Stimulated activated CD8-positive, alpha-beta memory T cell treated with anti-CD3 and anti-CD28 coated beads, Interleukin-4, amount 100 ng/mL, for 4 hours (primary cell): Measurements from ENCODE around the gene LMNB1.
"Not testable (repeated sequence)": the region's sequence is repeated elsewhere in the genome, so short reads cannot be mapped to it uniquely, and the experiment has no call there.

Experiments used
- DNase-seq, 2 donors: peaks; one replicate each; pipeline ENCODE4 v3.0.0-alpha.2; 2020; ENCODE audit warnings: low read depth in 2 of 2, low spot score in 1 of 2

The LMNB1 gene

DNA sequence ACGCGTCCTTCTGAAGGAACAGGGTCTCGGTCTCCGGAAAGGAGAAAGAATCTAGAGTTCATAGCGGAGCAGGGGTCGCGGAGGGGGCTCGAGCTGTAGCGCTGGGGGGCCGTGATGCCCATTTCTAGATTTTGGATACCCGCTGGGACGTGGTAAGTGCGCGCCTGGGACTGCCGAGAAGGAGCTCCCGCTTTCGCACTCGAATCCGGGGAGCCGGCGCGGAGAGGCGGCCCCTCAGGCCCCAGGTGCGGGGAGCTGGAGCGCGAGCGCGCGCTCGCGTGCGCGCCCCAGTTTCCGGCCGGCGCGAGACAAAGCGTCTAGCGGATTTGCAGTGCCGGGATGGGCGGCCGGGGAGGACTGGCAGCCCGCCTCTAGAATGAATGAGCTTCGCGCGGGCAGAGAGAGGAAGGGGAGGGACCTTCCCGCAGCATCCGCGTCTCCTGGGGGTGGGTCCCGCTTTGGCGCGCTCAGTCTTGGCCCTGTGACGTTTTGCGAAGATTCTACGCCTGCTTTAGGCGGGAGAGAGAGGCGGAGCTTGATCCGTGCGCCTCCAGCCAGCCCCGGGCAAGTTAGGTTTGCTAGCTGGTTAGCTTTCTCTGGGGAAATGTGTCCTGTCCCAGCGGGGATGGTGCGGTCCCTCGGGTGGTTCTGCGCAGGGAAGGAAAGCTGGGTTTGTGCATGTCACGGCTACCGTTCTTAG is 1.2 kb downstream of the LMNB1 start:
- DNase-seq: peak; percentile 78 to 82

DNA sequence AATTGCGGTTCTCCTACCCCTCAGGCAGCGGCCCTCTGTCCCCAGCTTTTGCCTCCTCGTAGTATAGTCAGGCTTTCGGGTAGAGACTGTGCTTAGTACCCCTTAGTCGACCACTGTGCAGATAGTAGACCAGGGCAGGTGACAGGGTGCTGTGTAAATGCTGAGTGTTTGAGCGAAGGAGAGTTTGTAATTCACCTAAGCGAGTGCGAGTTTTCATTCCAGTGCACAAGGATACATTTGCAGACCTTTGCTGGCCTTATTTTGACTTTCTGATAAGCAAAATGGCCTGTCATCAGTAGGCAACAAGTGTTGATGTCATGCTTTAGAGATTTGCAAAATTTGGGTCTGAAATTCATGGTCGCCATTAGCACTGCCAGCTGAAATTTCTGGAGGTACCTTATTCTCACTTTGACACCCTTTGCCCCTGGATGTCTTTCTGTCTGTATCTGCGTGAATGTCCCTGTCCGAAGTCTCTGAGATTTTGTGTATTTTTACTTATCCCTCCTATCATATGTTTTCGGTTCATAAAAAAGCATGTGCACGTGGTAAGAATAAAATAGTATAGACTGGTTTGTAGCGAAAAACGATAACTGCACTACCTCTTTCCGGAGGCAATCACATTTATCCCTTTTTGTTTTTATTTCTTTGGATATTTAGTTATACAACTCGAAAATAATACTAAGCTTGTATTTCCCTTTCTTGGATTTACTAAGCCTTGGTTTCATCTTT is 1.9 kb downstream of the LMNB1 start:
- no peak for DNase-seq

DNA sequence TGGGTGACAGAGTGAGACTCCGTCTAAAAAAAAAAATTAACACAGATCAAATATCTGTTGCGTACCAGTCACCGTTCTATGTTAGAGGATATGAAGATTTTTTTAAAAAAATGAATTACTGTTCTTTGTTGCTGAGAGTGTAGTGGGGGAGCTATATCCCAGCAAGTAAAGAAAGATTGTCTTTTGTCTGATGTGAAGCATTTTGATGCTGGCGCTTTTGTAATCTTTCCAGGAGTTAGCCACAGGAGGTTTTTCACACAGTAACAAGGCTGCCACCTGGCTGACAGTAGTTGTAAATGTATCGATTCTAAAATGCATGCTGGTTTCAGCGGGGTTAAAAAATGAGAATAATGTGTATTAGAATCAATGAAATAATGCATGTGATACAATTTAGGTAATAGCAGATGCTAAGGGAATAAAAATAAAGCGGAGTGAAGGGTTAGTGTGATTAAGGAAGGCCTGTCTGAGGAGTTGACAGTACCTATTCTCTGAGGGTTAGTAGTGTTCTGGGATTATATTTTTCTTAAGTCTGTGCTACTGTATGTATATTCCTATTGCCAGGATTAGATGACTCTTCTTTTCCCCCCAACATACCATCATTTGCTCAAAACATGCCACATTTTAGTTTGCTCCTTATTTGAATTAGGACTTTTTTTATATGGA is 3.4 kb downstream of the LMNB1 start:
- DNase-seq: peak in 1 of 2 donors; percentile 24

GRCh38 chr5:126788409-126788808 is 11.5 kb downstream of the LMNB1 start:
- not testable (repeated sequence) for DNase-seq

- DNase-seq: no peak
These were observed 16.2 kb downstream of the LMNB1 start for GRCh38 chr5:126793097-126793496.

- not testable (repeated sequence) for DNase-seq
These were observed 16.7 kb downstream of the LMNB1 start for GRCh38 chr5:126793648-126794047.

DNA sequence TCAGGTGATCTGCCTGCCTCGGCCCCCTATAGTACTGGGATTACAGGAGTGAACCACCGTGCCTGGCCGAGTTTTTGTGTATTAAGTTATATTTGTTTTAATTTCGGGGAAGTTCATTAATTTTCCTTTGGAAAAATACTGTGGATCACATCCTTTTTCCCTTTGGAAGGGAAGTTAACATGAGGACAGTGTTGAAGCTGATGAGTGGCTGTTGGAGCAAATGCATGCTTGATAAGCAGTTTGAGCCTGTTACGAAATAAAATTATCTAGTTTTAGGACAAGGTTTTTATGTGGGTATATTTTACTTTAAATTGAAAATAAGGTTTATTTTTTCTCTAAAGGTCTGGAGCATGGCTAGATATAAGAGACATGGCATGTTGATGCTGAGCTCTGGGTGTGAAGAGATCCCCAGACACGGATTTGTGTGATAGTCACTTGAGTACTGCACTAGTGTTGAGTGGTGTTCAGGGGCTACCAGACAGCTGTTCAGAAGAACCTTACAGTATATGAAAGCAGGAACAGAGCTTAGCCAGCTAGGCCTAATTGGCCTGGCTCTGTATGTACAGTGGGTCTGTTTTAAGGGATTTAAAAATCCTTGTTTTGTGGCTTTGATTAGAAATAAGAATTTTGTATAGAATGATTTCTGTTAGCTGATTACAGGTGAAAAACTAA is 17.4 kb downstream of the LMNB1 start:
- DNase-seq: no peak

DNA sequence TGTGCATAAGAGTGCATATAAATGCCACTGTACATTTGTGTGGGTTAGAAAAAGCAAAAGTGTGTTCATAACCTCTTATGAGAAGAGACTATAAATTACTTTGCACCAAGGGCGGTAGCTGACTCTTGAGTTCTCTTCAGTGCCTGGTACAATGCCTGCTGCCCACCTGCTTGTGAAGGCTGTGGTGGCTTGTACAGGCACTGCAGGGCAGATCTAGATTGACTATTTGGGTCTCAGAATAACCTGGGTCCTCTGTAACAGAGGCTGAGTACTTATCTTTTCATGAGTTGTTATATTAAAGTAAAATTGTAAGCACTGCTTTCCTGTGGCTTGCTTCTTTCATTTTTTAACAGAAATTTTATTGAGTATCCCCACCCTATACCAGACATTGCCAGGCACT is 22.8 kb downstream of the LMNB1 start:
- no peak for DNase-seq

- DNase-seq: no peak
These were observed 24.4 kb downstream of the LMNB1 start for GRCh38 chr5:126801174-126801991.

- DNase-seq: no peak
These were observed 25.0 kb downstream of the LMNB1 start for GRCh38 chr5:126801992-126802294.

DNA sequence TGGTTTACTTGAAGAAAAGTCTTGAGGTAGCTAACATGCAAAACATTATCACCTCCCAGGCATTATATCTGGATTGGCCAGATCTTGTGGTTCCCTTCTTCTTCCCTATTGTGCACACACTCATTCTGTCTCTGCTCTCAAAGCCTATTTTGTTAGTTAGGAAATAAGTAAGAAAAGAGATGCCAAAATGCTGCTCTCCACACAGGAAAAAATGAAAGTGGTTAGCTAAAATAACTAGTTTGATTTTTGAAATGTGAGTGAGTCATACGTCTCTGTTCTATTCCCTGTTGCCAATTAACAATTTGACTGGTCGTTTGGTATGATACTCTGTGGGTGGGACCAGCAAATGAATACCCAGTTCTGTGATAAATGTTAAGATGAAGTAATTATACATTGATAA is 28.1 kb downstream of the LMNB1 start:
- no peak for DNase-seq

- no peak for DNase-seq
These were observed 31.6 kb downstream of the LMNB1 start for GRCh38 chr5:126808521-126808988.

DNA sequence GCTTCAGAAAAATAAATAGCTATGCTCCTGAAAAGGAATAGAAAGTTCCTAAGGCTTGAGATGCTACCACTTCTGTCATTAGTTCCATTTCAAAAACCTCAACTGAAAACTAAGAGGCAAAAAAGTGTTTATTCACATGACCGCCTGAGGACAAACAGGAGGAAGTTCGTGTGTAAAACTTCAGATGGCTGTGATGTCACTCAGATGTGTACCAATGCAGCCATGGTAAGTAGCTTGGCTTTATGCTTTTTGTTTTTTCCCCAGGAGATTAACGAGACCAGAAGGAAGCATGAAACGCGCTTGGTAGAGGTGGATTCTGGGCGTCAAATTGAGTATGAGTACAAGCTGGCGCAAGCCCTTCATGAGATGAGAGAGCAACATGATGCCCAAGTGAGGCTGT is 33.0 kb downstream of the LMNB1 start:
- no peak for DNase-seq

DNA sequence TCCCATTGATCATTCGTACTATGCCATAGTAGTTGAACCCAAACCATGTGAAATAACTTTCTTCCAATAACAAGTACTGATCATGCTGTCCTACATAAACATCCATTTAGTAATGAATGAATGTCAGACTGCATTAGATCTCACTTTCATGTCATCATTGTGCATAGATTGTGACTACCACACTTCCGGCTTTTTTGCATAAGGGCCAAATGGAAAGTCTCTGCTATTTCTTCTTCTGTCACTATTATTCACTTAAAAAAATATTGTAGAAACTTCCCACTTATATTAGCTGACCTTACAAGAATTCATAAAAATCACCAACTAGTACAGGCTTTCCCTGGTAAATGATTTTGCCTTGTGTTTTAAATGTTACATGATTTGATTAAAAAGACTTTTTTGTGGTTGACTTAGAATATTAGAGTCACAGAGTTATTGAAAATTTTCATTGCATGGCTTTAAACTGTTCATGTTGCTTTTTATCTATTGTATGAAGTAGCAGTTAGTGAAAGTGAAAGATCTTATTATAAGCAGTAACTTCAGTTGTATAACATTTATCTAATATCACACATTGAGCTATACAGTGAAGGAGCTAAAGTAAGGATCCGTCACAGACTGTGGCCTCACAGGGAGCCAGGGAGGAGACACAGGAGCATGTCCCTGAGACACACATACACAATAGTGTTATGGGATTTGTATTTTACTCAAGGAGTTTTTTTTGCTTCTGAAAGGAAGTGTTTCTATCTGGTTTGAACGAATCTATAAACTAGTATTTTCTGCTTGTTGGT is 33.9 kb downstream of the LMNB1 start:
- DNase-seq: no peak

GRCh38 chr5:126811515-126812198 is 34.7 kb downstream of the LMNB1 start:
- no peak for DNase-seq

DNA sequence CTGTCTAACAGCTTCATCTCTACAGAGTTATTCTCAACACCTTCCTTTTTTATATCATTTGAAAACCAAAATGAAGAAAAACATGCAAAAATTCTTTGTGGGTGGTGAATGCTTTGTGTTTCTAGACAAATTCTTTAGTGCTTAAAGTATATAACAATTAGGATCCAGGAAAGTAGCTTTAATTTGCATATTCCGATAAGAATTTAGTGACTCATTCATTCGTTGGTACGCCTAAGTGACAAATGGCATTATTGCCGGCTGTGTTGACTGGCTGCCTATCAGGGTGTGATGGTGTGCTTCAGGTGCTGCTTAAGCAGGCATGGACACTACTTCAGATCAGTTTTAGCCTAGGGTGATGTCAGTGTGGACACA is 35.2 kb downstream of the LMNB1 start:
- no peak for DNase-seq

- DNase-seq: not testable (repeated sequence)
These were observed 36.9 kb downstream of the LMNB1 start for GRCh38 chr5:126813799-126814198.

- no peak for DNase-seq
These were observed 37.9 kb downstream of the LMNB1 start for GRCh38 chr5:126814721-126815404.

GRCh38 chr5:126816649-126817048 is 39.7 kb downstream of the LMNB1 start:
- DNase-seq: no peak
